BLaER1 treated with 17β-estradiol and CSF1 and Interleukin-3, amounts not matched to agents 10 nM and 100 nM (cell line): ENCODE measurements around the gene TEX50.
"Not testable (repeated sequence)": the region's sequence is repeated elsewhere in the genome, so short reads cannot be mapped to it uniquely, and the experiment has no call there.

Source experiments
- H3K27ac ChIP-seq, 11 experiments: shearing (Covaris generic); formaldehyde crosslinking; 2 replicates each; pipeline ENCODE4 v1.8.1; 2022
- H3K27me3 ChIP-seq, 11 experiments: shearing (Covaris generic); formaldehyde crosslinking; 2 replicates each; pipeline ENCODE4 v1.8.1; 2022
- H3K36me3 ChIP-seq, 11 experiments: shearing (Covaris generic); formaldehyde crosslinking; 2 replicates each; pipeline ENCODE4 v1.8.1; 2022
- H3K4me1 ChIP-seq, 10 experiments: shearing (Covaris generic); formaldehyde crosslinking; 2 replicates each; pipeline ENCODE4 v1.8.1; 2022
- H3K4me2 ChIP-seq, 11 experiments: shearing (Covaris generic); formaldehyde crosslinking; 2 replicates each; pipeline ENCODE4 v1.8.1; 2022
- H3K4me3 ChIP-seq, 10 experiments: shearing (Covaris generic); formaldehyde crosslinking; 2 replicates each; pipeline ENCODE4 v1.8.1; 2022
- H3K9ac ChIP-seq, 11 experiments: shearing (Covaris generic); formaldehyde crosslinking; 2 replicates each; pipeline ENCODE4 v1.8.1; 2022
- H3K9me3 ChIP-seq, 11 experiments: shearing (Covaris generic); formaldehyde crosslinking; replicated peaks in 1 of 11; 2 replicates each; pipeline ENCODE4 v1.8.1; 2022
- H4K20me1 ChIP-seq, 11 experiments: shearing (Covaris generic); formaldehyde crosslinking; 2 replicates each; pipeline ENCODE4 v1.8.1; 2022
- Cebpa-rat ChIP-seq, 11 experiments: shearing (Covaris generic); IDR thresholded peaks; 2 replicates each; pipeline ENCODE4 v1.8.1; 2022

TEX50 gene

DNA sequence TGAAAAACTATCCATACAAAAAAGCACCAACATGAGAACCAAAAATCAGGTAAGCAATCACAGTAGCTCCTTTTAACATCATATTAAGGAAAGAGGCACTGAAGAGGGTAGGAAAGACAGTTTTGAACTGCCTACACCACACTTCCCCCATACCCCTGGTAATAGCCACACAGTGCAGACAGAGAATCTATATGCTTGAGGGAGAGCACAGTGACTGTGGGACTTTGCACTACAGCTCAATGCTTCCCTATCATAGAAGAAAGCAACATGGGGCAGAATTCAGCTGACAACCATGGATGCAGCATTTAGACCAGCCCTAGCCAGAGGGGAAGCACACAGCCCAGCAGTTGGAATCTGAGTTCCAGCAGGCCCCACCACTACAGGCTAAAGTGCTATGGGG is 7.9 kb upstream of the TEX50 start:
- peaks cover 0 to 14% (median 4%) of the 10 kb centered on the region in 11 experiments; a peak in 10 of 22 replicates for H3K9me3 ChIP-seq
- no peaks in the 10 kb centered on the region for H4K20me1 ChIP-seq
- H3K27me3 ChIP-seq: no peaks in the 10 kb centered on the region

DNA sequence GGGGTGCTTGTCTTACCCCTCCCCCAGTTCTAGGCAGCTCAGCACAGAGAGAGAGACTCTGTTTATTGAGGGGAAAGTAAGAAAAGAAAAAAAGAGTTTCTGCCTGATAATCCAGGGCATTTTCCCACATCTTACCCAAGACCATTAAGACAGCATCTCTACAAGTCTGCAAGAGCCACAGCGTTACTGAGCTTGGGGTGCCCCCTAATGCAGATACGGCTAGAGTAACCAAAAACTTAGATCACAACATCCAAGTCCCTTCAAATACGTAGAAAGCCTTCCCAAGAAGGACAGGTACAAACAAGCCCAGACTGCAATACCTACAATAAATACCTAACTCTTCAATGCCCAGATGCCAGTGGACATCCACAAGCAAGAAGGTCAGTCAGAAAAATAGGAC is 6.2 kb upstream of the TEX50 start:
- Histone ChIP-seq H3K4me2 (no peak overlapping the region), H3K9me3 (peaks cover 0 to 6% (median 0%) of the 10 kb centered on the region in 11 experiments; a peak in 1 of 22 replicates), H3K27ac (no peak overlapping the region), H3K4me1 (no peaks in the 10 kb centered on the region), H3K4me3 (no peak overlapping the region), H4K20me1 (no peaks in the 10 kb centered on the region), H3K27me3 (no peaks in the 10 kb centered on the region), H3K36me3 (no peaks in the 10 kb centered on the region), H3K9ac (no peak overlapping the region)
- no peak for TF ChIP-seq Cebpa-rat (IDR thresholded peaks at IDR 0.05)

More for the DNA sequence above, 7.9 kb upstream of the TEX50 start:
- Histone ChIP-seq H3K4me3 (no peak overlapping the region), H3K4me1 (no peaks in the 10 kb centered on the region), H3K36me3 (no peaks in the 10 kb centered on the region), H3K4me2 (no peak overlapping the region), H3K27ac (no peak overlapping the region), H3K9ac (no peak overlapping the region)
- no peak for TF ChIP-seq Cebpa-rat (IDR thresholded peaks at IDR 0.05)

DNA sequence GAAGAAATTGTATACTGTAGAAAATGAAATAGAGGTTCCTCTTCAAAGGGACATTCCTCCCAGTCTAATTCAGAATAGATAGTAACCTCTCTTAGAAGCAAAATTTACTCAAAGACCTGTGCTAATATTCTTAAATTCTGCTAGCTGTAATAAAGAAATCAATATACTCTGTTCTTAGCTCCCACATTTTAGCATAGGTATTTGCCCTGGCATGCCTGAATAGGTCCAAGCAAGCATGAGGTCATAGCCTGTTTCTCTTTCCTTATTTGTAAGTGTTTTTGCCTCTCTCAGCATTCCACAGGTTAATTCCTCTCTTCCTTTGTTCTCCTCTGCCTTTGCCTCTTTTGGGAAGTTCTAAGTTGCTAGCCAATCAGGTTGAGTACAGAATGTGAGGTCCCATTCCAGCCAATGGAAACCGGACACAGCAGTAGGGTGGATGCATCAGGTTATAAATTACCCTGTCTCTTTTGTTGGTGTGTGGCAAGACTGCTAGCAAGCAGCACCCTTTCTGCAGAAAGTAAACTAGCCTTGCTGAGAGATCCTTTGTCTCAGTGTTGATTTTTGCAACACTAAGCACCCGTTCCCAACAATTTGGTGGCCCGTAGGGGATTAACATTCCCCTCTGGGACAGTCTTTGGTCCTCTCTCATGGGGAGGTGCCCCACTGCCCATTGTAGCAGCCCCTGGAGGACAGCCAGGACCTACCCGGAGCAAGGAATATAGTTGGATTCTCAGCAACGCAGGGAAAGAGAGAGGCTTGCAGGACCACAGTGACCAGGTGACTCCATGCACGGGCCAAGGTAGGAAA is 2.3 kb downstream of the TEX50 start:
- not testable (repeated sequence) for H3K4me2 ChIP-seq, H3K36me3 ChIP-seq, H3K4me1 ChIP-seq, H3K9ac ChIP-seq, H3K4me3 ChIP-seq, H3K27me3 ChIP-seq, H4K20me1 ChIP-seq, H3K27ac ChIP-seq
- H3K9me3 ChIP-seq: peaks cover 0 to 31% (median 6%) of the 10 kb centered on the region in 11 experiments; a peak in 8 of 22 replicates

DNA sequence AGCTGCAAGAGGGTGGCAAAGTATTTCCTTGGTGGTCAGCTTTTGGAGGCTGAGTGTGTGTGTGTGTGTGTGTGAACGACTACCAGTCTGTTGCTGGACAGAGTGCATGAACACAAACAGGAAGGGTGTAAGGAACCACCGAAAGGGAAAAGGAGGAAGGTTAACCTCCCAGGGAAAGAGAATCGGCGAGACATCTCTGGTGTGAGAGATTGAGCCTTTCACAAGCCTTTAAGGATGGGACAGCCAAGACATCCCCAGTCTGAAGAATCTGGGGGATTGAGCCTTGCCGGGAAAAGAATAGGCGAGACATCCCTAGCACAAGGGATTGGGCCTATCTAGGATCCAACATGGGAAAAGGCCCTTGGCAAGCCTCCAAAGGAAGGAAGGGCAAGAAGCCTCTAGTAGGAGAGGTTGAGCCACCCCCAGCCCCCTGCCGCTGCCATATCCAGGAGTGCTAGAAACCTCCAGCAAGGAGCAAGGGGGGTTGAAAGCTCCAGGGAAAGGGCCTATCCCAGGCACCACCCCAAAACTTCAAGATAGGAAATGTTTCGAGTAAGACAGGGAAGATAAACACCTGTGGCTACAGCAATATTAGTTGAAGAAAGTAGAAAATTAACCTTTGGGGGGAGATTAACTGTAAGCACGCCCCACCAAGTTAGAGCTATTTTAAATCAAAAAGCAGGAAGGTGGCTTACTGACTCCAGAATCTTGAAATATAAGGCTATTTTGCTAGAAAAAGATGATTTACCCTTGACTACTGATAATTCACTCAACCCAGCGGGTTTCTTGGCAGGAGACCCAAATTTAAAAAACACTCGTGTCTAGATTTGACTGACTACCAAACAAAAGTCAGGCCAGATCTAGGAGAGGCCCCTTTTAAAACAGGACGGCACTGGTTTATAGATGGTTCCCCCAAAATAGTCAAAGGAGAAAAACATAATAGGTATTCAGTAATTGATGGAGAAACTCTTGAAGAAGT is 3.2 kb downstream of the TEX50 start:
- Histone ChIP-seq H3K27ac (no peak overlapping the region), H3K27me3 (no peaks in the 10 kb centered on the region), H4K20me1 (no peaks in the 10 kb centered on the region), H3K36me3 (no peaks in the 10 kb centered on the region), H3K4me1 (no peaks in the 10 kb centered on the region), H3K4me3 (no peak overlapping the region), H3K4me2 (no peak overlapping the region), H3K9me3 (peaks cover 0 to 40% (median 4%) of the 10 kb centered on the region in 11 experiments; a peak in 8 of 22 replicates), H3K9ac (no peak overlapping the region)
- no peak for TF ChIP-seq Cebpa-rat (IDR thresholded peaks at IDR 0.05)

DNA sequence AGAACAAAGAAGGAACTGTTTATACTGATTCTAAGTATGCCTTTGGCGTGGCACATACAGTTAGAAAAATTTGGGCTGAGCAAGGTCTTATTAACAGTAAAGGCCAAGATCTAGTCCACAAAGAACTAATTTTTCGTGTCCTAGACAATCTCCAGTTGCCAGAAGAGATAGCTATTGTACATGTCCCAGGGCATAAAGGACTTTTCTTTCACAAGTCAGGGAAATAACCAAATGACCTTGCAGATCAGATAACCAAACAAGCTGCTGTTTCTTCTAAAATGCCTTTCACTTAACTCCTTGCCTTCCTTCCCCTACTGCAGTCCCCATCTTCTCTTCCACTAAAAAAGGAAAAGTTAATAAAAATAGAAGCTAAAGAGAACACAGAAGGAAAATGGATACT is 4.0 kb downstream of the TEX50 start:
- Histone ChIP-seq H3K27ac (no peak overlapping the region), H3K4me3 (no peak overlapping the region), H3K4me1 (no peaks in the 10 kb centered on the region), H3K27me3 (no peaks in the 10 kb centered on the region), H3K9ac (no peak overlapping the region), H3K9me3 (peaks cover 0 to 40% (median 4%) of the 10 kb centered on the region in 11 experiments; a peak in 7 of 22 replicates), H3K4me2 (no peak overlapping the region), H4K20me1 (no peaks in the 10 kb centered on the region), H3K36me3 (no peaks in the 10 kb centered on the region)
- TF ChIP-seq Cebpa-rat (IDR thresholded peaks at IDR 0.05): no peak

DNA sequence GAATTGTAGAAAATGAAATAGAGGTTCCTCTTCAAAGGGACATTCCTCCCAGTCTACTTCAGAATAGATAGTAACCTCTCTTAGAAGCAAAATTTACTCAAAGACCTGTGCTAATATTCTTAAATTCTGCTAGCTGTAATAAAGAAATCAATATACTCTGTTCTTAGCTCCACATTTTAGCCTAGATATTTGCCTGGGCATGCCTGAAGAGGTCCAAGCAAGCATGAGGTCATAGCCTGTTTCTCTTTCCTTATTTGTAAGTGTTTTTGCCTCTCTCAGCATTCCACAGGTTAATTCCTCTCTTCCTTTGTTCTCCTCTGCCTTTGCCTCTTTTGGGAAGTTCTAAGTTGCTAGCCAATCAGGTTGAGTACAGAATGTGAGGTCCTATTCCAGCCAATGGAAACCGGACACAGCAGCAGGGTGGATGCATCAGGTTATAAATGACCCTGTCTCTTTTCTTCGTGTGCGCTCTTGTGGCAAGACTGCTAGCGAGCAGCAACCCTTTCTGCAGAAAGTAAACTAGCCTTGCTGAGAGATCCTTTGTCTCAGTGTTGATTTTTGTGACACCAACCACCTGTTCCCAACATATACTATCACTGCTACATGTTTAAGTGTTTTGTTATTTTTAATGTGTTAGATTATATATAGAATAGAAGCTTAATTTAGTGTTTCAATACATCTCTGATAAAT is 7.5 kb downstream of the TEX50 start:
- peaks cover 0 to 30% (median 3%) of the 10 kb centered on the region in 11 experiments; a peak in 7 of 22 replicates for H3K9me3 ChIP-seq
- not testable (repeated sequence) for H3K36me3 ChIP-seq, H3K27me3 ChIP-seq, H3K9ac ChIP-seq, H3K4me2 ChIP-seq, H3K4me1 ChIP-seq, H3K27ac ChIP-seq, H3K4me3 ChIP-seq, H4K20me1 ChIP-seq

DNA sequence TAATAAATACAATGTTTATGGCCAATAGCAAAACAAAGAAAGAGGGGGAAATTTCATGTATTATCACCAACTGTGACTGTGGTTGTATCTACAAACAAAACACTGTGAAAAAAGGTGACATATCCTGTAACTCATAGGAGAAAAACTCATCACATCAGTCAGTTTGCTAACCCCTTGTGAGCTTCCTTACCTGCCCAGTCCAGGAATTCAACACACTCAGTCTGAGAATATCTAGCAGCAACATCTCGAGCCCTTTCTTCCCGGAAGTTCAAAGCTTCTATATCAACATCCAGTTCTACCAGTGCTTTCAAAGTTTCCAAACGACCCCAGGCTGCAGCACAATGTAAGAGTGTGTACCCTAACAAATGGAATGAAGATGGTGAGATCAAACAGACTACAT is 11.5 kb downstream of the TEX50 start:
- Histone ChIP-seq H3K27me3 (no peaks in the 10 kb centered on the region), H4K20me1 (no peaks in the 10 kb centered on the region), H3K9me3 (peaks cover 0 to 16% (median 0%) of the 10 kb centered on the region in 11 experiments; a peak in 6 of 22 replicates), H3K27ac (no peak overlapping the region), H3K4me1 (no peaks in the 10 kb centered on the region), H3K9ac (no peak overlapping the region), H3K36me3 (no peaks in the 10 kb centered on the region), H3K4me2 (no peak overlapping the region), H3K4me3 (no peak overlapping the region)
- TF ChIP-seq Cebpa-rat (IDR thresholded peaks at IDR 0.05): no peak

DNA sequence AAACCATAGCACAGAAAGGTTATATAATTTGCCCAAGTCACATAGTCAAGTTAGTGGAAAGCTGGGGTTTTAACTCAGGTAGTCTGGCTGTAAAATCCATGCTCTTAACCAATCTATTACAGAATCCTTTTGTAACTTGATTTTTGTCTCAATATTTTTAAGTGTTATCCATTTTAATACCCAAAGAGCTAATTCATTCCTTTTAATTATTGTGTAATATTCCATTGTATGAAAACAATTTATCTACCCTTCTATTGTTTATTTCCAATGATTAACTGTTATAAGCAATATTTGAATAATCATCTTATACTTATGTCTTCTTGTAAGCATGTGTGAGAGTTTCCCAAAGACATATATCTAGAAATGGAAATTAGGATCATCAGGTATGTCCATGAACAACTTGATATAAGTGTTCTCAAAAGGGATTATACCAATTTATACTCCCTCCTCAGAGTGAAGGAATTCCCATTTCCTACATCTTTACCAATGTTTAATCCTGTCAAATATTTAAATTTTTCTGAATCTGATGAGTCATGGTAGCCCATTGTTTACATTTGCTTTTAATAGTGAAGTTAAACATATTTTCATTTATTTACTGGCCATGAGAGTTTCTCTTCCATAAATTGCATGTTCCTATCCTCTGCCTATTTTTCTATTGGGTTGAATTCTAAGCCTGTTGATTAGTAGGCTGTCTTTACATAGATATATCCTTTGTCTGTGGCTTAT is 13.9 kb downstream of the TEX50 start:
- no peak overlapping the region for H3K27ac ChIP-seq
- no peaks in the 10 kb centered on the region for H3K36me3 ChIP-seq
- no peaks in the 10 kb centered on the region for H4K20me1 ChIP-seq
- H3K4me3 ChIP-seq: no peak overlapping the region
- no peak for TF ChIP-seq Cebpa-rat (IDR thresholded peaks at IDR 0.05)
- no peak overlapping the region for H3K9ac ChIP-seq
- no peaks in the 10 kb centered on the region for H3K27me3 ChIP-seq
- no peak overlapping the region for H3K4me2 ChIP-seq
- H3K9me3 ChIP-seq: no peaks in the 10 kb centered on the region; a peak in 1 of 22 replicates
- no peaks in the 10 kb centered on the region for H3K4me1 ChIP-seq
